Nephron (organoid): ENCODE data around the gene LTN1.

Experiments used
- H3K27ac Mint-ChIP-seq, 3 experiments: 2 replicates each; pipeline ENCODE4 v1.8.0; 2020; ENCODE audit warnings: mixed read lengths in 3 of 3, mild to moderate bottlenecking in 2 of 3, moderate library complexity in 1 of 3
- H3K27me3 Mint-ChIP-seq: 2 replicates; pipeline ENCODE4 v1.8.0; 2021; ENCODE audit warnings: low read depth, mild to moderate bottlenecking, moderate library complexity, mixed read lengths
- H3K36me3 Mint-ChIP-seq: 2 replicates; pipeline ENCODE4 v1.8.0; 2020; ENCODE audit warnings: low read depth, mixed read lengths
- H3K4me1 Mint-ChIP-seq: 2 replicates; pipeline ENCODE4 v1.8.0; 2020; ENCODE audit warnings: mixed read lengths
- H3K4me3 Mint-ChIP-seq, 3 experiments: 2 replicates each; pipeline ENCODE4 v1.8.0; 2020; ENCODE audit warnings: mild to moderate bottlenecking in 3 of 3, mixed read lengths in 3 of 3, moderate library complexity in 2 of 3
- H3K9me3 Mint-ChIP-seq: 2 replicates; pipeline ENCODE4 v1.8.0; 2020; ENCODE audit warnings: mixed read lengths
- TF ChIP-seq, protein P1 (sequence below), 3 experiments: fragments of 200-600 bp; sonication (generic); IDR thresholded peaks; one replicate each; pipeline ENCODE4 v1.5.0; 2021; ENCODE audit warnings: antibody characterized with exemption in 3 of 3; ENCODE audit not compliant: unreplicated experiment in 3 of 3

LTN1 gene

DNA sequence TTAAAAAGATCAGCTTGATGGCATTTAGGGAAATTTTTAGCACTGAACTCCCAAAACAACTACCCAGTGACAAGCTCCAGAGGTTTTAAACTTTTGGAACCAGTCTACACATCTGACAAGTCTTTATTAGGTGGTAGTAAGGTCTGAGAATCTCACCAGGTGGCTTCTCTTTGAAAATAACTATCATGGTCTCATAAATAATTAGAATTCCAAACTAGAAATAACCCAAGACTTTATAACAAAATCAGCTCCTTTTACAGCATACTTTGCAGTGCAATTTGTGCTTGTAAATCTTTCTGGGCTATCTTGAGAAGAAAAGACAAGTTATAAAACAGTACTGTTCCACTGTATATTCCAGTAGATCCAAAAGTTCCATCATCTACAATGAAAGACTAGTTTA lies 108.7 kb downstream of the LTN1 start:
- peaks cover 19% of the 10 kb centered on the region for H3K36me3 Mint-ChIP-seq

DNA sequence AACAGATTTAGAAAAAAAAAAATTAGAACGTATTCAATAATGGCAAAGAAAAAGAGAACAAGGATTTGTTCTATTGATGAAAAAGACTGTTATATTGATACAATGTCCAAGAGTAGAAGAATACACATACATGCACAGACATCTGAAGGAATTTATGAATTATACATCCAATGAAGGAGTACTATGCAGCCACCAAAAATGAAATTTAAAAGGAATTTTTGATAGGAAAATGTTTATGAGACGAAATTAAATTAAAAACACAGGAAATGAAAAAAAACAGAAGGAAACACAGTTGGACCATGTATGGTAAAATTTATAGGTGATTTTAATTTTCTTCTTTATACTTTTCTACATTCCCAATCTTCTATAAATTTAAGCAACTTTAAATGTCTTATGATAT lies 110.3 kb downstream of the LTN1 start:
- Mint-ChIP-seq H3K4me1 (peaks cover 11% of the 10 kb centered on the region), H3K27ac (no peak overlapping the region), H3K9me3 (peaks cover 2% of the 10 kb centered on the region), H3K4me3 (no peak overlapping the region), H3K36me3 (peaks cover 24% of the 10 kb centered on the region), H3K27me3 (peaks cover 3% of the 10 kb centered on the region)
- TF ChIP-seq, protein P1, sequence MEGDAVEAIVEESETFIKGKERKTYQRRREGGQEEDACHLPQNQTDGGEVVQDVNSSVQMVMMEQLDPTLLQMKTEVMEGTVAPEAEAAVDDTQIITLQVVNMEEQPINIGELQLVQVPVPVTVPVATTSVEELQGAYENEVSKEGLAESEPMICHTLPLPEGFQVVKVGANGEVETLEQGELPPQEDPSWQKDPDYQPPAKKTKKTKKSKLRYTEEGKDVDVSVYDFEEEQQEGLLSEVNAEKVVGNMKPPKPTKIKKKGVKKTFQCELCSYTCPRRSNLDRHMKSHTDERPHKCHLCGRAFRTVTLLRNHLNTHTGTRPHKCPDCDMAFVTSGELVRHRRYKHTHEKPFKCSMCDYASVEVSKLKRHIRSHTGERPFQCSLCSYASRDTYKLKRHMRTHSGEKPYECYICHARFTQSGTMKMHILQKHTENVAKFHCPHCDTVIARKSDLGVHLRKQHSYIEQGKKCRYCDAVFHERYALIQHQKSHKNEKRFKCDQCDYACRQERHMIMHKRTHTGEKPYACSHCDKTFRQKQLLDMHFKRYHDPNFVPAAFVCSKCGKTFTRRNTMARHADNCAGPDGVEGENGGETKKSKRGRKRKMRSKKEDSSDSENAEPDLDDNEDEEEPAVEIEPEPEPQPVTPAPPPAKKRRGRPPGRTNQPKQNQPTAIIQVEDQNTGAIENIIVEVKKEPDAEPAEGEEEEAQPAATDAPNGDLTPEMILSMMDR (IDR thresholded peaks at IDR 0.05; ENCODE audit: unreplicated experiment in 3 of 3): no peak

More for the DNA sequence above, 108.7 kb downstream of the LTN1 start:
- H3K4me3 Mint-ChIP-seq: peak overlapping the region; percentile 91 to 93 (median 93)
- peaks cover 11% of the 10 kb centered on the region for H3K4me1 Mint-ChIP-seq
- peaks cover 2% of the 10 kb centered on the region for H3K9me3 Mint-ChIP-seq
- peaks cover 3% of the 10 kb centered on the region for H3K27me3 Mint-ChIP-seq
- H3K27ac Mint-ChIP-seq: peak overlapping the region; percentile 97 to 99 (median 99)
- TF ChIP-seq, protein P1 (IDR thresholded peaks at IDR 0.05; ENCODE audit: unreplicated experiment in 3 of 3): no peak
